Amygdala (tissue), 56 donors: ENCODE data around the gene ABCA4.

Experiments
- DNase-seq, 56 donors: peaks; one replicate each; lab custom pipeline; 2025; lab: John Stamatoyannopoulos, UW

The ABCA4 gene

GRCh38 chr1:94124538-94124937, 3.6 kb upstream of the ABCA4 start:
- DNase-seq = no peak

DNA sequence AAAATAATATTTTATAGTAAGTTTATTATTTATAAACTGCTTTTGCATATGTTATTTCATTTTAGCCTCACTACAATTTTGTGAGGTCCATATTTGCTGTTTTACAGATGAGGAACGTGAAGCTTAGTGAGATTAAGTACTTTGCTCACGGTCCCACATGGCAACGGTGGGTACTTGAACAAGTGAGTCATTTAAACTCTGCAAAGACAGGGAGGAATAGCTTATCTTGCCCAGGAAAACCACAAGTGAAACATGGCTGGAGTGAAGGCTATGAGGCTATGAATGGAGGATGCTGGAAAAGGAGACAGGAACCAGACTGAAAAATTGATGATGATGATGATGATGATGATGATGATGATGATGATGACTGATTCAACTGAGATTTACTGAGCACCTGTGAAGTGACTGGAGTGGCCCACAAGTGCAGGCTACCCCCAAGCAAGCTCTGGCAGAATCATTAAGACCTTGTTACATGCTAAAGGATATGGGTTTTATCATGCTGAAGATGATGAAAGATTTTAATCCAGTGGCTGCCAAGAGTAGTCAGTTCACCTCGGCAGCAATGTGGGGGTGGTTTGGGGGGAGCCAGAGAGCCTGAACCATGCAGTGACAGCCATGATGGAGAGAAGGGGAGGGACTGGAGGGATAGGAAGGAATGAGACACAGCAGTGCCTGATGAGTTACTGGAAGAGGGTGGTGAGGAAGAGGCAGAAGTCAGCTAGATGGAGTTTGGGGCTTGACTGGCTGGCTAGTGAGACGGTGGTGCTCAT, 1.4 kb upstream of the ABCA4 start:
- no peak for DNase-seq

DNA sequence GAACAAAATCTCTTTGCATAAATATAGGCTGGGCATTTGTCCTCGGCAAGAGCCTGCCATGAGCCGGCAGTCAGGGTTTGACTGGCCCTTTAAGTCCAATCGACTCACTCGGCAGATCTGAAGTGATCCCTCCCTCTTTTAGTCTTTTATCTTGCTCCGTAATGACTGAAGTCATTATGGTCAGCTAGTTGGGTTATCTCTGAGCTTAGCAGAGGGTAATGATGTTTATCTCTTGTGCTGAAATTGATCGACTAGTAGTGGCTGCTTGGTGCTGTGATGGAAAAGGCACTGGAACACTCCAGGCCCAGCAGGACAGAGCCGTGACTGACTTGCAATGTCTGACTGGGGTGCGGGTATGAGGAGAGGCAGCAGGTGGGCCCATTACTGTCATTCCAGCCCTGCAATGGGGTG, 468 bp upstream of the ABCA4 start:
- no peak for DNase-seq

- no peak for DNase-seq
These were observed 412 bp downstream of the ABCA4 start for GRCh38 chr1:94120570-94120901.

- DNase-seq = no peak
These were observed 965 bp downstream of the ABCA4 start for GRCh38 chr1:94119796-94120569.

GRCh38 chr1:94119306-94119705, 1.6 kb downstream of the ABCA4 start:
- DNase-seq = no peak

DNA sequence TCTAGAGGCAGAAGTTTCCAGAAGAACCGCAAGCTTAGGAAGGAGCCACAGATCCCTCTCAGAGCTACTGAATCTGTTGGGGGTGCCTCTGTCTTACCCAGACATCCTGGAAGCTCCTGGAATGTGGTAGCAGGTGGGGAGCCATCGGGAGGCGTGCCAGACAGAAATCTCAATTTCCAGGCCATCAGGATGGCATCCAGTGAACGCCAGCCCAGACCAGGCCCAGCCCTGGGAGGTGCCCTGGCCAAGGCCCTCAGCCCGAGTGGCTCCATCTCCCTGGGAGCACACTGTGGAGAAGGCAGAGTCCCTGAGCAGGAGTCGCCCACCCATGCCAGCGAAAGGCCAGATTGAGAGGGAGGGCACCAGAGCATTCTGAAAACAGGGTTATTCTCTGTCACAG, 2.5 kb downstream of the ABCA4 start:
- DNase-seq = no peak

GRCh38 chr1:94118013-94118412, 2.9 kb downstream of the ABCA4 start:
- DNase-seq = no peak

- no peak for DNase-seq
These were observed 3.6 kb downstream of the ABCA4 start for GRCh38 chr1:94117259-94117851.

DNA sequence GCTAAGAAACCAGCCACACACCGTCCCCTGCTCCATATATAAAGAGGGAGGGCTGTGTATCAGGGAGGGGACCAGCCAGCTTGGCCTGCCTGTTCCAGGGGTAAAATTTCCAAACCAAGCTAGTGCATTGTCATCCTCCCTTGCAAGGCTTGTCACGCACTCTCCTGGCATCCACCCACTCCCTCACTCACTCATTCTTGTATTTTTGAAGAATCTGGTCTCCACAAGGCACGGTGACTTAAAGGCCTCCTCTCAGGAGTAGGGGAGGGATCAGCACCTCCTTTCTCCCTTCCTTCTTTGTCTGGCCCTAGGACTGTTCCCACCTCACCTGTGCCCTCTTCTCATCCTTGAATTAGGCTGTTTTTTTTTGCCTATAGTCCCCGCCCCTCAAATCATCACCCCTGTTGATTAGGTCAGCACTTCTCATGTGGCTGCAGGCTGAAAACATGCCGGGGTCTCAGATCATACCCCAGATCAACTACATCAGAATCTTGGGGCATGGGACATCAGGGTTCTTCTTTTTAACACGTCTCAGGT, 5.0 kb downstream of the ABCA4 start:
- peak in 1 of 56 donors; percentile 10 for DNase-seq

GRCh38 chr1:94115254-94115899, 5.6 kb downstream of the ABCA4 start:
- DNase-seq = no peak

DNA sequence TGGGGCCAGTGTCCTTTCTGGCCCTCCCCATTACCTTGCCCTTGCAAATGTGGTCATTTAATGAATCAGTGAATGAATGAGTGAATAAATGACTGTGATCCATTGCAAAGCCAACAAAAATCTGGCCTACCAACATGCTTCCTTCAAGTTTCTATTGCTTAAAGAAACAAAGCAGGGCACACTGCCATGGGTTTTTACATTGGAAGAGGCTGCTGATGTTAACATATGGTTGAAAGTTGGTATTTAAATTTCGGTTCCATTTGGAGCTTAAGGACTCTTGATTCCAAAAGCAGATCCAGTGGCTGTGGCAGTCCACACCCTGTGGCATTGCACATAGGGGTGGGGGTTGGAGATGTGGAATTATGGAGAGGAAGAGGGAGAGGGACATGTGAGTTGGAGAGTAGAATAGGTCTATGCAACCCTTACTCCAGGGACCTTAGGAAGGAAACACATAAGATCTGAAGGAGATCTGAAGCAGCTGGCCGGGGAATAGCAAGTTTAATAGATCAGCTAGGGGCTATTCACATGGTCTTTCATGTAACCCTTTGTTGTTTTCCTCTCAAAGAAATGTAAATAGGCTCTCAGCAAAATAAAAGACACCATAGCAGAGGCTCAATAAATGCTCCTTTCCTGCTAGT, 7.2 kb downstream of the ABCA4 start:
- DNase-seq = no peak

DNA sequence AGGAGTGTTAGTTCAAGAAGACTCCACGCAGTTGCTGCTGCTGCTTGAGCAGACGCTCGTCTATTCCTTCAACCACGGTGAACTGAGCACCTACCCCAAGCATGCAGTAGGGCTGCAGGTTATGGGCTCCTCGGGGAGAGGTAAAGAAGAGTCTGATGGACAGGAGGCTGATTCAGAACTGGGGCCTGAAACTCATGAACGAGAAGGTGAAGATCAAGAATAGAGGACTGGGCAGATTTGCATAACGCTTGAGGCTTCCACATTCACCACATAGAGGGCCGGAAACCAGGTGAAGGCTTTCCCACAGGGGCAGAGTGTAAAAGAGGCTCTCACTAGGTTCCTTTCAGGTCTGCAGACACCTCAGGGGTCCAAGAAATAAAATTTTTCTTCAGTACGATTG, 9.1 kb downstream of the ABCA4 start:
- no peak for DNase-seq

- no peak for DNase-seq
These were observed 9.8 kb downstream of the ABCA4 start for GRCh38 chr1:94110946-94111740.

- DNase-seq = no peak
These were observed 10.8 kb downstream of the ABCA4 start for GRCh38 chr1:94110021-94110761.

DNA sequence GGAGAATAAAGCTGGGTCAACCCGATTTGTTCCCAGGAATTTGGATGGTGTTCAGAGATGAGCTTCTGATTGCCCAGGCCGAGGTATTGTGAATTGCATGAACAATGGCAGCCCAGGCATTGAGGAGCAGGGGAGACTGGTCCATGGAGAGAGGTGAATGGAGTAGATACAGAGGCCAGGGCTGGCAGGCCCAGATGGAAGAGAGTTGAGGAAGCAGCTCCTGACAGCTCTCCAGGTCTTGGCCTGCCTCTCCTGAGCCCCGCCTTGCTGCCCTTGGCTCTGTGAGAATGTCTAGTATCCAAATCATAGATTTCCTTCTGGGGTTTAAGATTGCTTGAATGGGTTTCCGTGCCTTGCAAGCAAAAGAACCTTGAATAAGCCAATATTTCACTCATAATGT, 11.5 kb downstream of the ABCA4 start:
- no peak for DNase-seq

GRCh38 chr1:94107141-94107540, 13.8 kb downstream of the ABCA4 start:
- no peak for DNase-seq

DNA sequence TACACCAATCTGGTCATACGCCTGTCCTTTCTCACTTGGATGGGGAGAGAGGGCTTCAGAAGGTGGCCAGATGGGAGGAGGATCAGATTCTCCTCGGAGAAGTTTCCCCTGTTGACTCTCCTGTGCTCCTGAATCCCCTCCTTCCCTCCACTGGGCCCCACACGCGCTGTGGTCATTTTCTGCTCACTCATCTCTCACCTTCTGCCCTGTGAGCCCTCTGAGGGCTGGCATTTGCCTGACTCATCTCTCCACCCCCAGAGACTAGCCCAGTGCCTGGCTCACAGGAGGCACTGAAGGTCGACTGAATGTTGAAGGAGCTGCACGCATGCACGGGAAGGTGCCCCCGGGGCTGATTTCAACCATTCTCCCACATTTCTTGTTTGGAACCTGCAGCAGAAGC, 14.2 kb downstream of the ABCA4 start:
- DNase-seq = no peak

DNA sequence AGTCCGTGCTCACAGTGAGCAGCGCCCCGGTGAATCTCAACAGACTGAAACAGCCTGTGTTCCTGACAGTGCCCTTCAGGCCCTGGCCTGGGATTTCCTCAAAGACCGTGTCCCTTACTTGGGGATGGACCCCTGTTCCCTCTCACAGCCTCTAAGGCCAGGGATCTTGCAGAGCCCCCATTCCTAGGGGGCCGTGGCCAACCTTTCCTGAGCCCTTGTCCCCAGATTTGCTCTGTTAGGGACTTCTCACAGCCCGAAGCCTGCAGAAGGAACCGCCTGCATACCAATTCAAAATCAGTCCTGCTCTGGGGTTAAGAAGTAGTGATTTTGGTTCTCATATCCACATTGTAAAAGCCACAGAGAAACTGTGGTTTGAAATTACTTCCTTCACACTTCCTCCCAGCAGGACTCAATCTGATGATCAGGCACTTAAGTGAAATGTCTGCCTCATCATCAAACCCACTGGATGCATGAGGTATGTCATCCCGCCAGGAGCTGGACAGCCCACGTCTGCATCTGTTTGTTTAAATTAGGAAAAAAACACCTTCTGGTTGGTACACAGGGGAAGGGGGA, 14.9 kb downstream of the ABCA4 start:
- DNase-seq = no peak
